ENCODE results near the gene GPATCH2L. TPM values are rescaled to one million over a fixed set of nuclear protein-coding genes. Genes with fewer than 3 reads are reported as not detected.

GPATCH2L gene
- total and polyA plus RNA-seq, 2 donors, result 8.8 to 24.4 TPM

DNA sequence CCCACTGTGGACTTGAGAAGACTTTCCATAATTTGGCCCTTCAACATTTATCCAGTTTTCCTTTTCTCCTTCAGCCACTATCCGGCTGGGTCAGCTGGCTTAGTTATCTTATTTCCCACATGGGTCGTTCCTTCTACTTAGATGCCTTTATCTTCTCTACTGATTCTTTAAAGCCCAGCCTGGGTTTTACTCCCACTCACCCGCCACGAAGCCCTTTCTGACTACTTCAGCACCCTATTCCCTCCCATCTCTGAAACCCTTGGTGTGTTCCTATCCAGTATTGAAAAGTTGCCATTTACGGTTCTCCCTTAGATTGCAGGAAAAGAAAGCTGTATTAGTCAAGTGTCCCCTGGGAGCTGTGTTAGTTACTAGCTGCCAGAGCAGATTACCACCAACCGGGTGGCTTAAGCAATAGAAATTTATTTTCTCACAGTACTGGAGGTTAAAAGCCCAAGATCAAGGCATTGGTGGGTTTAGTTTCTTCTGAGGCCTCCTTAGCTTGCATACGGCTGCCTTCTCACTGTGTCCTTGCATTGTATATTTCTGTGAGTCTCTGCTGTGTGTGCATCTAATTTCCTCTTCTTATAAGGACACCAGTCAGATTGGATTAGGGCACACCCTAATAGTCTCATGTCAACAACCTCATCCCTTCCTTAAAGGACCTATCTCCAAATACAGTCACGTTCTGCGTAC, 105.5 kb downstream of the GPATCH2L start:
- no peak overlapping the region for H3K4me3 ChIP-seq (ENCODE audit: low read length in 2 of 2)
- no peaks in the 10 kb centered on the region for H3K36me3 ChIP-seq (ENCODE audit: control insufficient read depth in 2 of 2, insufficient read depth in 2 of 2, low read length in 1 of 2)
- H3K27me3 ChIP-seq (ENCODE audit: control insufficient read depth in 2 of 2, insufficient read depth in 1 of 2, low read length in 1 of 2), result no peaks in the 10 kb centered on the region
- no peak overlapping the region for H3K27ac ChIP-seq (ENCODE audit: low read depth in 1 of 2, low read length in 1 of 2)
- H3K9me3 ChIP-seq (ENCODE audit: control insufficient read depth in 2 of 2, insufficient read depth in 1 of 2, low read length in 1 of 2), result no peaks in the 10 kb centered on the region
- no peak for DNase-seq (ENCODE audit: low read depth in 6 of 9, low spot score in 9 of 9)
- WGBS, result 95% methylated on average over 9 of the region's 9 CpGs
- peaks cover 0 to 7% of the 10 kb centered on the region in 2 donors for H3K4me1 ChIP-seq (ENCODE audit: control insufficient read depth in 2 of 2, insufficient read depth in 2 of 2, low read length in 2 of 2)

DNA sequence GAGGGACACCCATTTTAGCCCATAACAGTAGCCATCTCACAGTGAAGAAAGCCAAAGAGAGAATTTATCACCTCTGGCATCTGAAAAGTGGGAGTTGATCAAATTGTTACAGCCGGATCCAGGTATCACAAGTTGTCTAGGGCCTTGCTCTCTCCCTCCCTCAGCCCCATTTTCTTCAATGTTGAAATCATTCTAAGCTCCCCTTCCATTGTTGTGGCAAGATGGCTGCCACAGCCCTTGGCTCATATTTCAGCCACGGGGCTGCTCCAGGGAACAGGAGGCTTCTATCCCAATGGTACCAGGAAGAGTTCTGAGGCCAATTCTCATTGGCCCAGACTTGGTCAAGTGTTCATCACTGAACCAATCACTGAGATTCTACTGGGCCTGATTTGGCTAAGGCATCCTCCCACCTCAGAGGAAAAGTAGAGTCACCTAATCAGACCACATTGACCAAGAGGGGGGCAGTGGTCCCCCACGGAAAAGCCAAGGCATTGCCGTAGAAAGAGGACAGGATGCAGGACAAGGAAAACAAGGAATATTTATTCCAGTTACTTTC, 106.2 kb downstream of the GPATCH2L start:
- no peaks in the 10 kb centered on the region for H3K27me3 ChIP-seq (ENCODE audit: control insufficient read depth in 2 of 2, insufficient read depth in 1 of 2, low read length in 1 of 2)
- 94% methylated on average over 4 of the region's 4 CpGs for WGBS
- H3K4me3 ChIP-seq (ENCODE audit: low read length in 2 of 2), result no peak overlapping the region
- H3K36me3 ChIP-seq (ENCODE audit: control insufficient read depth in 2 of 2, insufficient read depth in 2 of 2, low read length in 1 of 2), result no peaks in the 10 kb centered on the region
- no peaks in the 10 kb centered on the region for H3K9me3 ChIP-seq (ENCODE audit: control insufficient read depth in 2 of 2, insufficient read depth in 1 of 2, low read length in 1 of 2)
- no peak for DNase-seq (ENCODE audit: low read depth in 6 of 9, low spot score in 9 of 9)
- H3K4me1 ChIP-seq (ENCODE audit: control insufficient read depth in 2 of 2, insufficient read depth in 2 of 2, low read length in 2 of 2), result peaks cover 0 to 7% of the 10 kb centered on the region in 2 donors
- no peak overlapping the region for H3K27ac ChIP-seq (ENCODE audit: low read depth in 1 of 2, low read length in 1 of 2)

- WGBS, result 94% methylated on average over 6 of the region's 6 CpGs
- no peak overlapping the region for H3K4me3 ChIP-seq (ENCODE audit: low read length in 2 of 2)
- DNase-seq (ENCODE audit: low read depth in 6 of 9, low spot score in 9 of 9), result no peak
- H3K27ac ChIP-seq (ENCODE audit: low read depth in 1 of 2, low read length in 1 of 2), result no peak overlapping the region
- H3K27me3 ChIP-seq (ENCODE audit: control insufficient read depth in 2 of 2, insufficient read depth in 1 of 2, low read length in 1 of 2), result no peaks in the 10 kb centered on the region
- H3K9me3 ChIP-seq (ENCODE audit: control insufficient read depth in 2 of 2, insufficient read depth in 1 of 2, low read length in 1 of 2), result no peaks in the 10 kb centered on the region
- H3K4me1 ChIP-seq (ENCODE audit: control insufficient read depth in 2 of 2, insufficient read depth in 2 of 2, low read length in 2 of 2), result peaks cover 0 to 7% of the 10 kb centered on the region in 2 donors
- H3K36me3 ChIP-seq (ENCODE audit: control insufficient read depth in 2 of 2, insufficient read depth in 2 of 2, low read length in 1 of 2), result no peaks in the 10 kb centered on the region
Measured at GRCh38 chr14:76259029-76259735, 107.5 kb downstream of the GPATCH2L start.

DNA sequence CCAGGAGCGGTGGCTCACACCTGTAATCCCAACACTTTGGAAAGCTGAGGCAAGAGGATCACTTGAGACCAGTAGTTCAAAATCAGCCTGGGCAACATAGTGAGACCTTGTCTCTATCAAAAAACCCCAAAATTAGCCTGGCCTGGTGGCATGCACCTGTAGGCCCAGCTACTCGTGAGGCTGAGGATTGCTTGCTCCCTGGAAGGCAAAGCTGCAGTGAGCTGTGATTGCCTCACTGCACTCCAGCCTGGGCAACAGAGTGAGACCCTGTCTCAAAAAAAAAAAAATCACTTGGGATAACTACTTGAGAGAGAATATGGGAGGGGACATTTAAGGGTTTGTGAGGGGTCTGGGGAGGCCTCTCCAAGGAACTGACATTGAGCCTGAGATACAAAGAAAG, 109.0 kb downstream of the GPATCH2L start:
- 70% methylated on average over 2 of the region's 2 CpGs for WGBS
- peaks cover 0 to 7% of the 10 kb centered on the region in 2 donors for H3K4me1 ChIP-seq (ENCODE audit: control insufficient read depth in 2 of 2, insufficient read depth in 2 of 2, low read length in 2 of 2)
- no peaks in the 10 kb centered on the region for H3K27me3 ChIP-seq (ENCODE audit: control insufficient read depth in 2 of 2, insufficient read depth in 1 of 2, low read length in 1 of 2)
- H3K9me3 ChIP-seq (ENCODE audit: control insufficient read depth in 2 of 2, insufficient read depth in 1 of 2, low read length in 1 of 2), result no peaks in the 10 kb centered on the region
- no peak for DNase-seq (ENCODE audit: low read depth in 6 of 9, low spot score in 9 of 9)
- no peaks in the 10 kb centered on the region for H3K36me3 ChIP-seq (ENCODE audit: control insufficient read depth in 2 of 2, insufficient read depth in 2 of 2, low read length in 1 of 2)
- no peak overlapping the region for H3K4me3 ChIP-seq (ENCODE audit: low read length in 2 of 2)
- no peak overlapping the region for H3K27ac ChIP-seq (ENCODE audit: low read depth in 1 of 2, low read length in 1 of 2)

DNA sequence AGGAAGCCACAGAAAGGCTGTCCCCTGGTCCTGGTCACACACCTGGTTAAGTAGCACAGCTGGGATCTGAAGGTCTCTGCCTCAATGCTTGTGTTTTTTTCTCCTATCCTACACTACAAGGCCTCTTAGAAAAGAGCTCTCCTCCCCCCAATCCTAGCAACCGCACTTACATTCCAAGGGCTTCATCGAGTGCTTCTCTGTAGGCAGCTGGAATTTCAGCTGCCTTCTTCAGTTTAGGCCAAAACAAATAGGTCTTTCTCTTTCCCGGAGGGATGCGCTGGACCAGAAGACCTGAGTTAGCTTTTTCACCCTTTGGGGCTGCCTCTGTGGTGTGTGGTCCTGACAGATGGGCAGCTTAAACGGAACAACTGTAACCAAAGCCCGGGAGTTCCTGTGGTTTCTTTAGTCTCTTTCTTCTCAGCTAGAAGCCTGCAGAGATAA, 109.7 kb downstream of the GPATCH2L start:
- Histone ChIP-seq H3K4me1 (ENCODE audit: control insufficient read depth in 2 of 2, insufficient read depth in 2 of 2, low read length in 2 of 2) (peaks cover 0 to 7% of the 10 kb centered on the region in 2 donors), H3K9me3 (ENCODE audit: control insufficient read depth in 2 of 2, insufficient read depth in 1 of 2, low read length in 1 of 2) (no peaks in the 10 kb centered on the region), H3K4me3 (ENCODE audit: low read length in 2 of 2) (no peak overlapping the region), H3K36me3 (ENCODE audit: control insufficient read depth in 2 of 2, insufficient read depth in 2 of 2, low read length in 1 of 2) (no peaks in the 10 kb centered on the region), H3K27me3 (ENCODE audit: control insufficient read depth in 2 of 2, insufficient read depth in 1 of 2, low read length in 1 of 2) (no peaks in the 10 kb centered on the region), H3K27ac (ENCODE audit: low read depth in 1 of 2, low read length in 1 of 2) (no peak overlapping the region)
- 21% methylated on average over 6 of the region's 6 CpGs for WGBS
- DNase-seq (ENCODE audit: low read depth in 6 of 9, low spot score in 9 of 9), result peak in 2 of 9 donors; percentile 7 to 16

GRCh38 chr14:76262641-76263040, 110.9 kb downstream of the GPATCH2L start:
- no peaks in the 10 kb centered on the region for H3K9me3 ChIP-seq (ENCODE audit: control insufficient read depth in 2 of 2, insufficient read depth in 1 of 2, low read length in 1 of 2)
- no peak overlapping the region for H3K4me3 ChIP-seq (ENCODE audit: low read length in 2 of 2)
- H3K4me1 ChIP-seq (ENCODE audit: control insufficient read depth in 2 of 2, insufficient read depth in 2 of 2, low read length in 2 of 2), result peaks cover 3 to 7% of the 10 kb centered on the region in 2 donors
- 99% methylated on average over 5 of the region's 5 CpGs for WGBS
- DNase-seq (ENCODE audit: low read depth in 6 of 9, low spot score in 9 of 9), result no peak
- H3K27me3 ChIP-seq (ENCODE audit: control insufficient read depth in 2 of 2, insufficient read depth in 1 of 2, low read length in 1 of 2), result no peaks in the 10 kb centered on the region
- no peak overlapping the region for H3K27ac ChIP-seq (ENCODE audit: low read depth in 1 of 2, low read length in 1 of 2)
- no peaks in the 10 kb centered on the region for H3K36me3 ChIP-seq (ENCODE audit: control insufficient read depth in 2 of 2, insufficient read depth in 2 of 2, low read length in 1 of 2)

Other genes starting within 250 kb of the GPATCH2L start
- 9.0 TPM for gene TGFB3, start 169.9 kb upstream of the GPATCH2L start, total RNA-seq
- 21.0 TPM for gene TGFB3, start 169.9 kb upstream of the GPATCH2L start, polyA plus RNA-seq
- 27.5 TPM for gene IFT43, start 166.2 kb upstream of the GPATCH2L start, total RNA-seq
- gene IFT43, start 166.2 kb upstream of the GPATCH2L start, polyA plus RNA-seq, result 47.2 TPM
- 0.47 TPM for gene ESRRB, start 224.2 kb downstream of the GPATCH2L start, total RNA-seq
- gene ESRRB, start 224.2 kb downstream of the GPATCH2L start, polyA plus RNA-seq, result 0.66 TPM

Measured in thymus (tissue), 11 donors.